ENCODE measurements around the gene ABCA2.
"Not testable (repeated sequence)": the region's sequence is repeated elsewhere in the genome, so short reads cannot be mapped to it uniquely, and the experiment has no call there.

DNA sequence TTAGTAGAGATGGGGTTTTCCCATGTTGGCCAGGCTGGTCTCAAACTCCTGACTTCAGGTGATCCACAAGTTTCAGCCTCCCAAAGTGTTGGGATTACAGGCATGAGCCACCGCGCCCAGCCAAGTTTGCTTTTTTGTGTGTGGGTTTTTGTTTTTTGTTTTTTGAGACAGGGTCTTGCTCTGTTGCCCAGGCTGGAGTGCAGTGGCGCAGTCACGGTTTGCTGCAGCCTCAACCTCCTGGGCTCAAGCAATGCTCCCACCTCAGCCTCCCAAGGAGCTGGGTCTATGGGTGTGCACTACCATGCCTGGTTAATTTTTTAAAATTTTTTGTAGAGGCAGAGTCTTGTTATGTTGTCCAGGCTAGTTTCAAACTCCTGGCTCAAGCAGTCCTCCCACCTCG lies 5.4 kb upstream of the ABCA2 start:
- not testable (repeated sequence) for TF ChIP-seq EZH2 (IDR thresholded peaks at IDR 0.05); POLR2AphosphoS5 (IDR thresholded peaks at IDR 0.05; ENCODE audit: low read depth, low read length); RAD21 (IDR thresholded peaks at IDR 0.05; ENCODE audit: low read depth); SIN3A (IDR thresholded peaks at IDR 0.05; ENCODE audit: low read depth); JUND (IDR thresholded peaks at IDR 0.05); ELF1 (IDR thresholded peaks at IDR 0.05; ENCODE audit: borderline replicate concordance, low read depth); POLR2A (IDR thresholded peaks at IDR 0.05; ENCODE audit: borderline replicate concordance, extremely low read depth, insufficient read depth, insufficient read length); CEBPB (IDR thresholded peaks at IDR 0.05; ENCODE audit: low read depth); ZFX (IDR thresholded peaks at IDR 0.05); EZH2phosphoT487 (IDR thresholded peaks at IDR 0.05; ENCODE audit: borderline replicate concordance); SRF (IDR thresholded peaks at IDR 0.05; ENCODE audit: low read depth)
- TF ChIP-seq, protein P1, sequence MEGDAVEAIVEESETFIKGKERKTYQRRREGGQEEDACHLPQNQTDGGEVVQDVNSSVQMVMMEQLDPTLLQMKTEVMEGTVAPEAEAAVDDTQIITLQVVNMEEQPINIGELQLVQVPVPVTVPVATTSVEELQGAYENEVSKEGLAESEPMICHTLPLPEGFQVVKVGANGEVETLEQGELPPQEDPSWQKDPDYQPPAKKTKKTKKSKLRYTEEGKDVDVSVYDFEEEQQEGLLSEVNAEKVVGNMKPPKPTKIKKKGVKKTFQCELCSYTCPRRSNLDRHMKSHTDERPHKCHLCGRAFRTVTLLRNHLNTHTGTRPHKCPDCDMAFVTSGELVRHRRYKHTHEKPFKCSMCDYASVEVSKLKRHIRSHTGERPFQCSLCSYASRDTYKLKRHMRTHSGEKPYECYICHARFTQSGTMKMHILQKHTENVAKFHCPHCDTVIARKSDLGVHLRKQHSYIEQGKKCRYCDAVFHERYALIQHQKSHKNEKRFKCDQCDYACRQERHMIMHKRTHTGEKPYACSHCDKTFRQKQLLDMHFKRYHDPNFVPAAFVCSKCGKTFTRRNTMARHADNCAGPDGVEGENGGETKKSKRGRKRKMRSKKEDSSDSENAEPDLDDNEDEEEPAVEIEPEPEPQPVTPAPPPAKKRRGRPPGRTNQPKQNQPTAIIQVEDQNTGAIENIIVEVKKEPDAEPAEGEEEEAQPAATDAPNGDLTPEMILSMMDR (IDR thresholded peaks at IDR 0.05 in 2 of 3, conservative IDR thresholded peaks at IDR 0.05 in 1 of 3; ENCODE audit: borderline replicate concordance in 1 of 3, insufficient read depth in 1 of 3, low read depth in 2 of 3, low read length in 2 of 3) = not testable (repeated sequence)
- TF ChIP-seq, protein P2, sequence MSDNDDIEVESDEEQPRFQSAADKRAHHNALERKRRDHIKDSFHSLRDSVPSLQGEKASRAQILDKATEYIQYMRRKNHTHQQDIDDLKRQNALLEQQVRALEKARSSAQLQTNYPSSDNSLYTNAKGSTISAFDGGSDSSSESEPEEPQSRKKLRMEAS (IDR thresholded peaks at IDR 0.05) = not testable (repeated sequence)

All from HCT116 (cell line).